ENCODE measurements around the gene SPEM2. TPM values are rescaled to one million over a fixed set of nuclear protein-coding genes. Genes with fewer than 3 reads are reported as not detected.

SPEM2 gene
- total and polyA plus RNA-seq, 2 of the 8 experiments (the other 6 are each of a cell fraction or from before 2014, with no cell fraction given): 0.03 TPM; not detected in 1

DNA sequence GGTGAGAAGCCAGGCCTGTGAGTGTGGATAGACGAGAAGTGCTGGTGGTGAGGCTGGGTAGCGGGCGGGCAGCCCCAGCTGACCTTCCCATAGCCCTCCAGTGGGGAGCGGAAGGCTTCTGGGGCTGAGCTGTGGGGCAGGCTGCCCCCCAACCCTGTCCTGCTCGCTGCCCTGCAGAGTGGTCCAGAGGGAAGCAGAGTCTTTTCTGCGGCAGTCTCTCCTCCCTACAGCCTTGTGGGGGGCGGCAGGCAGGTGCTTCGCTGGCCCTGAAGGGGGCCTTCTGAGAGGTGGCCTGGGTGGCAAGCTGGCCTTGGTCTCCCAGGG, 14.0 kb upstream of the SPEM2 start:
- POLR2A ChIA-PET (ENCODE audit: partially characterized antibody): interaction anchor here (1.0 to 1.6 kb wide), 6 partner anchors 9 to 75 kb away, joined by 3 to 4 read pairs (median 4); partner anchors contain the start of gene ACAP1
- peaks cover 2 to 36% (median 22%) of the 10 kb centered on the region in 4 experiments; a peak in 6 of 8 replicates for H3K36me3 ChIP-seq (ENCODE audit: control insufficient read depth in 2 of 4, insufficient read depth in 4 of 4, low read length in 3 of 4)
- no peak for DNase-seq (ENCODE audit: low read depth in 1 of 2, low spot score in 2 of 2)

More for the DNA sequence above, 14.0 kb upstream of the SPEM2 start:
- no peak overlapping the region for H3K9ac ChIP-seq (replicated peaks in 1 of 4; ENCODE audit: extremely low read depth in 1 of 4, low read depth in 3 of 4, low read length in 3 of 4)
- no peak for TF ChIP-seq TCF12 (IDR thresholded peaks at IDR 0.05; ENCODE audit: low read depth, low read length)
- H4K8ac ChIP-seq (ENCODE audit: extremely low read depth, insufficient read depth, low read length): no peak overlapping the region
- no peak overlapping the region for H4K91ac ChIP-seq (replicated peaks; ENCODE audit: insufficient read length, low read length)
- H3K9me3 ChIP-seq (ENCODE audit: insufficient read depth in 2 of 2, low read depth in 1 of 2, low read length in 1 of 2): no peaks in the 10 kb centered on the region
- no peak for FAIRE-seq
- peaks cover 2 to 20% of the 10 kb centered on the region in 2 experiments for H4K20me1 ChIP-seq (replicated peaks in 1 of 2; ENCODE audit: control insufficient read depth in 1 of 2, insufficient read depth in 2 of 2, low read length in 2 of 2)
- no peak overlapping the region for H2BK20ac ChIP-seq (ENCODE audit: low read length)
- H2AK5ac ChIP-seq (ENCODE audit: low read depth, low read length): no peak overlapping the region
- H3K4me3 ChIP-seq (ENCODE audit: extremely low read depth in 1 of 4, insufficient read depth in 2 of 4, low read depth in 3 of 4, low read length in 4 of 4): no peak overlapping the region
- H3K4me2 ChIP-seq (ENCODE audit: insufficient read depth in 1 of 2, low read depth in 2 of 2, low read length in 2 of 2): no peak overlapping the region
- H3K23me2 ChIP-seq (ENCODE audit: low read depth, low read length): peaks cover 4% of the 10 kb centered on the region; the same call in 1 of the 2 replicates
- 0 out of 2 replicates have a peak, but pooled peaks cover 2% of the 10 kb centered on the region for H3K79me1 ChIP-seq (ENCODE audit: low read depth, low read length)
- H3K4ac ChIP-seq (replicated peaks; ENCODE audit: insufficient read length, low read depth, low read length): no peak overlapping the region
- no peak overlapping the region for H3K56ac ChIP-seq (replicated peaks; ENCODE audit: insufficient read length, low read depth, low read length)
- H2BK15ac ChIP-seq (ENCODE audit: low read length): no peak overlapping the region
- 93% methylated on average over 4 of the region's 8 CpGs; no CpG with 5 or more reads in 1 of the 2 experiments for WGBS, 2 experiments (ENCODE audit: extremely low coverage in 1 of 2, insufficient coverage in 1 of 2, insufficient read length in 1 of 2, insufficient replicate concordance in 2 of 2, low coverage in 1 of 2, low lambda C conversion rate in 2 of 2, missing lambda C conversion rate in 1 of 2)
- no peak overlapping the region for H2BK120ac ChIP-seq (replicated peaks; ENCODE audit: low read depth, low read length)
- no peak overlapping the region for H2BK5ac ChIP-seq (ENCODE audit: low read depth, low read length)
- no peak overlapping the region for H3K18ac ChIP-seq (ENCODE audit: extremely low read depth, low read length)
- CTCF ChIA-PET (ENCODE audit: partially characterized antibody): interaction anchor here (1.0 to 1.6 kb wide), 4 partner anchors 11 to 75 kb away, joined by 3 to 4 read pairs (median 4); no protein-coding TSS in a partner anchor
- H3K79me2 ChIP-seq (ENCODE audit: control insufficient read depth in 1 of 2, insufficient read depth in 2 of 2, low read length in 2 of 2): peaks cover 0 to 5% of the 10 kb centered on the region in 2 experiments; a peak in 1 of 4 replicates
- H3K23ac ChIP-seq (ENCODE audit: insufficient read length): no peak overlapping the region
- H3K27me3 ChIP-seq (replicated peaks in 1 of 4; ENCODE audit: control insufficient read depth in 3 of 4, extremely low read depth in 1 of 4, insufficient read depth in 3 of 4, low read length in 3 of 4): no peaks in the 10 kb centered on the region
- H3K27ac ChIP-seq (ENCODE audit: low read depth, low read length): no peak overlapping the region
- no peak overlapping the region for H2BK12ac ChIP-seq (ENCODE audit: low read depth, low read length)
- H3K14ac ChIP-seq (ENCODE audit: insufficient read length): no peak overlapping the region
- H2AFZ ChIP-seq (ENCODE audit: low read length): no peak overlapping the region
- H3K4me1 ChIP-seq (replicated peaks in 1 of 4; ENCODE audit: control insufficient read depth in 3 of 4, insufficient read depth in 4 of 4, low read length in 3 of 4): peaks cover 0 to 14% (median 10%) of the 10 kb centered on the region in 4 experiments; a peak in 5 of 7 replicates
- no peak overlapping the region for H4K5ac ChIP-seq (ENCODE audit: insufficient read length, low read depth, low read length)

All from H1 (cell line).